Measurements from ENCODE around the gene VSIG1.

DNA sequence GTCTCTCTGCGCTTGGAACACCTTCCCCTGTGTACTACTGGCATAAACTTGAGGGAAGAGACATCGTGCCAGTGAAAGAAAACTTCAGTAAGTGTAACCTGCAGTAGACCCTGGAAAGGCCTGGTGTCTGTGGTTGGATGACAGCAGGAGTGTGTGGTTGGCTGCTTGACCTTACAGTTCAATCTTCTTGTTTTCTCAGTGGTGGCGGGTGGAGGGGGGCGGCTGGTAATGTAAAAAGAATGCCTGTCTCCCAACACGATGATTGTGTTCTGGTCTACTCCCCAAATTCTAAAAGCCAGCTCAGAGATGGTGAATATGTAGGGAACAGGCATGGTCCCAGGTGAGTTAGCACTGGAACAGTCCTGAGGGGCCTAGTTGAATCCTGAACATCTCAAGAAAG lies 27.9 kb downstream of the VSIG1 start:
- TF ChIP-seq, protein P1, sequence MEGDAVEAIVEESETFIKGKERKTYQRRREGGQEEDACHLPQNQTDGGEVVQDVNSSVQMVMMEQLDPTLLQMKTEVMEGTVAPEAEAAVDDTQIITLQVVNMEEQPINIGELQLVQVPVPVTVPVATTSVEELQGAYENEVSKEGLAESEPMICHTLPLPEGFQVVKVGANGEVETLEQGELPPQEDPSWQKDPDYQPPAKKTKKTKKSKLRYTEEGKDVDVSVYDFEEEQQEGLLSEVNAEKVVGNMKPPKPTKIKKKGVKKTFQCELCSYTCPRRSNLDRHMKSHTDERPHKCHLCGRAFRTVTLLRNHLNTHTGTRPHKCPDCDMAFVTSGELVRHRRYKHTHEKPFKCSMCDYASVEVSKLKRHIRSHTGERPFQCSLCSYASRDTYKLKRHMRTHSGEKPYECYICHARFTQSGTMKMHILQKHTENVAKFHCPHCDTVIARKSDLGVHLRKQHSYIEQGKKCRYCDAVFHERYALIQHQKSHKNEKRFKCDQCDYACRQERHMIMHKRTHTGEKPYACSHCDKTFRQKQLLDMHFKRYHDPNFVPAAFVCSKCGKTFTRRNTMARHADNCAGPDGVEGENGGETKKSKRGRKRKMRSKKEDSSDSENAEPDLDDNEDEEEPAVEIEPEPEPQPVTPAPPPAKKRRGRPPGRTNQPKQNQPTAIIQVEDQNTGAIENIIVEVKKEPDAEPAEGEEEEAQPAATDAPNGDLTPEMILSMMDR (IDR thresholded peaks at IDR 0.05; ENCODE audit: low read length): no peak
- no peak for TF ChIP-seq EZH2 (IDR thresholded peaks at IDR 0.05; ENCODE audit: borderline replicate concordance, low read length)
